GM12878 (cell line): ENCODE data around the gene KDM6A.

ENCODE experiments used
- ASH2L ChIP-seq: fragments of 300-600, 200-600 bp; sonication (generic); IDR thresholded peaks from 2 replicates; pipeline ENCODE4 v1.6.1; 2017; ENCODE audit warnings: low read depth, mild to moderate bottlenecking, borderline replicate concordance
- CHD2 ChIP-seq: IDR thresholded peaks from 2 replicates; pipeline ENCODE4 v1.6.1; 2011; ENCODE audit warnings: low read depth, low read length, improper control_type of control experiment, borderline replicate concordance
- CTCF ChIP-seq, 3 experiments: IDR thresholded peaks in 2 of 3; conservative IDR thresholded peaks in 1 of 3; 2 replicates each; pipeline ENCODE4 v1.5.1; 2011; ENCODE audit warnings: low read depth in 3 of 3, low read length in 3 of 3, mild to moderate bottlenecking in 3 of 3, control low read depth in 2 of 3, moderate library complexity in 2 of 3, inconsistent platforms in 1 of 3, mixed read lengths in 1 of 3; ENCODE audit not compliant: control insufficient read depth in 2 of 3, insufficient read depth in 1 of 3; ENCODE audit errors: extremely low read depth in 1 of 3
- MAX ChIP-seq: IDR thresholded peaks from 2 replicates; pipeline ENCODE4 v1.6.1; 2012; ENCODE audit warnings: low read depth, low read length, improper control_type of control experiment
- NFYB ChIP-seq: IDR thresholded peaks from 2 replicates; pipeline ENCODE4 v1.6.1; 2011; ENCODE audit warnings: low read depth, mild to moderate bottlenecking, low read length, improper control_type of control experiment, moderate library complexity; ENCODE audit not compliant: insufficient read depth
- SRF ChIP-seq, 2 experiments: IDR thresholded peaks; 2 replicates each; pipeline ENCODE4 v1.6.1; 2011; ENCODE audit warnings: low read depth in 2 of 2, low read length in 2 of 2, mild to moderate bottlenecking in 1 of 2, moderate library complexity in 1 of 2
- YY1 ChIP-seq: IDR thresholded peaks from 2 replicates; pipeline ENCODE4 v1.6.1; 2011; ENCODE audit warnings: low read depth, mild to moderate bottlenecking, low read length

- no peak for TF ChIP-seq YY1
- no peak for TF ChIP-seq ASH2L
- no peak for TF ChIP-seq CTCF (IDR thresholded peaks at IDR 0.05 in 2 of 3, conservative IDR thresholded peaks at IDR 0.05 in 1 of 3; ENCODE audit: control insufficient read depth in 2 of 3, extremely low read depth in 1 of 3, insufficient read depth in 1 of 3, low read depth in 3 of 3, low read length in 3 of 3)
- no peak for TF ChIP-seq MAX
- TF ChIP-seq SRF (IDR thresholded peaks at IDR 0.05; ENCODE audit: low read depth in 2 of 2, low read length in 2 of 2): no peak
- TF ChIP-seq CHD2: no peak
- TF ChIP-seq NFYB: no peak
These were observed 177.6 kb downstream of the KDM6A start for GRCh38 chrX:45050558-45050957.
